Caki2 (cell line): ENCODE results near the gene TLCD1. TPM values are rescaled to one million over a fixed set of nuclear protein-coding genes. Genes with fewer than 3 reads are reported as not detected.

Experiments used
- total RNA-seq: library from RNA; depleted of rRNA; stranded (reverse); fragments of >200 nt; shearing (Covaris generic); gene quantifications from 2 replicates; pipeline ENCODE4 v1.2.3, GENCODE V29; 2014; ENCODE audit warnings: low replicate concordance; rRNA removed

TLCD1 gene
- total RNA-seq, 1 experiment from 2014 or later: 43.5 TPM

Other genes starting within 250 kb of the TLCD1 start
- gene FOXN1, start 219.9 kb downstream of the TLCD1 start, total RNA-seq: not detected in 2 replicates
- gene UNC119, start 173.6 kb downstream of the TLCD1 start, total RNA-seq: 47.6 and 67.4 TPM in 2 replicates
- 62.5 and 73.2 TPM in 2 replicates for gene PIGS, start 154.7 kb downstream of the TLCD1 start, total RNA-seq
- 178 and 219 TPM in 2 replicates for gene ALDOC, start 149.3 kb downstream of the TLCD1 start, total RNA-seq
- gene SPAG5, start 127.2 kb downstream of the TLCD1 start, total RNA-seq: 73.0 and 355 TPM in 2 replicates
- gene RSKR, start 112.0 kb downstream of the TLCD1 start, total RNA-seq: 0.70 and 3.2 TPM in 2 replicates
- 62.0 and 73.6 TPM in 2 replicates for gene BLTP2, start 81.1 kb downstream of the TLCD1 start, total RNA-seq
- gene SDF2, start 64.3 kb downstream of the TLCD1 start, total RNA-seq: 70.4 and 79.9 TPM in 2 replicates
- 12.6 and 16.8 TPM in 2 replicates for gene SUPT6H, start 64.0 kb downstream of the TLCD1 start, total RNA-seq
- gene PROCA1, start 14.3 kb downstream of the TLCD1 start, total RNA-seq: 4.2 and 7.4 TPM in 2 replicates
- 394 and 482 TPM in 2 replicates for gene RAB34, start 8.4 kb downstream of the TLCD1 start, total RNA-seq
- 631 and 1,120 TPM in 2 replicates for gene RPL23A, start 6.2 kb downstream of the TLCD1 start, total RNA-seq
- 2.2 and 3.5 TPM in 2 replicates for gene NEK8, start 2.6 kb upstream of the TLCD1 start, total RNA-seq
- gene TRAF4, start 17.8 kb upstream of the TLCD1 start, total RNA-seq: 49.3 and 61.6 TPM in 2 replicates
- 1.4 and 2.6 TPM in 2 replicates for gene FAM222B, start 116.6 kb upstream of the TLCD1 start, total RNA-seq
- 53.5 and 59.9 TPM in 2 replicates for gene ERAL1, start 128.8 kb upstream of the TLCD1 start, total RNA-seq
- 121 and 133 TPM in 2 replicates for gene FLOT2, start 171.5 kb upstream of the TLCD1 start, total RNA-seq
- 36.2 and 50.4 TPM in 2 replicates for gene DHRS13, start 176.8 kb upstream of the TLCD1 start, total RNA-seq
- gene PHF12, start 225.3 kb upstream of the TLCD1 start, total RNA-seq: 10.6 and 19.2 TPM in 2 replicates